GM19025 (cell line): ENCODE results near the gene NCK2.

Experiments used
- ATAC-seq: cut with Tn5 transposase; IDR thresholded peaks from one replicate; pipeline ENCODE4 v1.9.1; 2021; ENCODE audit warnings: mild to moderate bottlenecking, low read depth, moderate library complexity; ENCODE audit not compliant: unreplicated experiment

NCK2 gene

GRCh38 chr2:105840933-105841332 lies 96.2 kb downstream of the NCK2 start:
- ATAC-seq: no peak

GRCh38 chr2:105841551-105841950 lies 96.8 kb downstream of the NCK2 start:
- no peak for ATAC-seq

GRCh38 chr2:105842555-105842954 lies 97.8 kb downstream of the NCK2 start:
- ATAC-seq: no peak

GRCh38 chr2:105843476-105844374 lies 99.0 kb downstream of the NCK2 start:
- no peak for ATAC-seq

- ATAC-seq: no peak
These were observed 101.3 kb downstream of the NCK2 start for GRCh38 chr2:105845976-105846375.

GRCh38 chr2:105847056-105847455 lies 102.3 kb downstream of the NCK2 start:
- ATAC-seq: no peak

- ATAC-seq: no peak
These were observed 103.7 kb downstream of the NCK2 start for GRCh38 chr2:105848367-105848766.

GRCh38 chr2:105849431-105850179 lies 104.9 kb downstream of the NCK2 start:
- no peak for ATAC-seq

GRCh38 chr2:105852066-105852465 lies 107.4 kb downstream of the NCK2 start:
- ATAC-seq: no peak

- no peak for ATAC-seq
These were observed 108.8 kb downstream of the NCK2 start for GRCh38 chr2:105853354-105854088.

- no peak for ATAC-seq
These were observed 110.3 kb downstream of the NCK2 start for GRCh38 chr2:105854972-105855371.

GRCh38 chr2:105856581-105856980 lies 111.9 kb downstream of the NCK2 start:
- no peak for ATAC-seq

- no peak for ATAC-seq
These were observed 112.5 kb downstream of the NCK2 start for GRCh38 chr2:105857076-105857740.

- ATAC-seq: peak; percentile 68
These were observed 114.4 kb downstream of the NCK2 start for GRCh38 chr2:105858868-105859693.

- no peak for ATAC-seq
These were observed 114.9 kb downstream of the NCK2 start for GRCh38 chr2:105859694-105859951.

GRCh38 chr2:105860567-105860966 lies 115.9 kb downstream of the NCK2 start:
- no peak for ATAC-seq

- ATAC-seq: no peak
These were observed 116.5 kb downstream of the NCK2 start for GRCh38 chr2:105861200-105861599.

- no peak for ATAC-seq
These were observed 118.1 kb downstream of the NCK2 start for GRCh38 chr2:105862843-105863242.

GRCh38 chr2:105864262-105864661 lies 119.5 kb downstream of the NCK2 start:
- ATAC-seq: peak; percentile 43
